HCEC 1CT (cell line): Measurements from ENCODE around the gene ZNF454.

Source experiments
- DNase-seq: peaks from one replicate; pipeline ENCODE4 v3.0.0-alpha.2; 2017

Gene ZNF454

DNA sequence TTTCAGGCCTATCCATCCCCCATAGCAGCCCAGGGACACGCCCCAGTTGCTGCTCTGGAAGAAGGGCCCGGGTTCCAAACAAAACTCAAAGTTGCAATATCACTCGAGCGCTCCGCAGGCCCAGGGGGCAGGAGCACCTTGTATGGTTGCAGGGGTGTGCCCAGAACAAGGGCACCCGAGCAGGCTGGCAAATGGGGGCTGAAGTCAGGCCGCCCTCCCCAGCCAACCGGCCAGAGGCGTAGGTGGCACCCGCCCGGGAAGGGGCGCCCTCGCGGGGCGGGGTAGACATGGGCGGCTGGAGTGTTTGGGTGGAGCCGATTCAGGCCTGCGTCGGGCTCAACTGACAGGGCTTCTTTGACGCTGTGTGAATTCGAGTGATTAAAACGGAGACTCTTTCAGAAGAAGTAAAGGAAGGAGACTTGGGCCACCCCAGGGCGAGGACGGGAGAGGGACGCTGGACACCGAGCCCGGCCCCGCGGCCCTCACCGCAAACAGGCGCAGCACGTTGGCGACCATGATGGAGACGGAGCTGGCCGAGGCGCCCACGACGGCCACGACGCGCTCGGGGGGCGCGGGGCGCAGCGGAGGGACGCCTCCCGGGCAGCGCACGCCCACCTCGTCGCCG lies 53.1 kb downstream of the ZNF454 start:
- no peak for DNase-seq

DNA sequence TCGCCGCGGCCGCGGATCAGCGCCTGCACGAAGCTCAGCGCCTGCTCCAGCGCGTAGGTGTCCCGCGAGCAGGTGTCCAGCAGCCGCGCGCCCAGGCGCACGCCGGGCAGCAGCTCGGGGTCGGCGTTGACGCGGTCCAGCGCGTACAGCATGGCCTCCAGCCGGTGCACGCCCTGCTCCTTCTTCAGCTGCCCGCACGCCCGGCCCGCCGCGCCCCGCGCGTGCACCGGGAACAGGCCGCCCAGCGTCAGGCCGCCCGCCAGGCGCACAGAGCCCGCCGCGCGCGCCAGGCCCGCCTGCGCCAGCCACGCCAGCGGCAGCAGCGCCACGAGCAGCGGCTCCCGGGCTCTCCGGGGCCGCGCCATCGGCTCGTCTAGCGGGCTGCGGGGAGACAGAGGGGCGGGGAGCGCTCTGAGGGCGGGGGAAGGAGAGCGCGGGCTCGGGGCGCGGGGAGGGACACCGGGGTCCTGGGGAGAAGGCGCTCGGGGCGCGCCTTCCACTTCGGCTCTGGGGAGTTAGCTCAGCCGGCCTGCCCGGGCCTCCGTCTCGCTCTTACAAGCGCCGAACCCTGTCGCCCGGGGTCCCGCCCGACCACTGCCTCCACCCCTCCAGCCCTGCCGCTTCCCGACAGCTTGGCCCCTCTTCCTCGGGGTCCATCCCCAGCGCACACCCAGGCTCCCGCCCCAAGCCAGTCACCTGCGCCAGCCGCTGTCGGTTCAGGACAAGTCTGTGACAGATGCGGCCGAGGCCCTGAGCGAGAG lies 53.8 kb downstream of the ZNF454 start, which contains the start of gene GRM6:
TSS of gene GRM6 (minus strand) at position 741 of the 761 bp plus-strand sequence. CDS start at position 365, 376 bp downstream.
- DNase-seq, result no peak

- DNase-seq, result no peak
These were observed 54.3 kb downstream of the ZNF454 start for GRCh38 chr5:178995341-178995690.

- DNase-seq, result no peak
These were observed 55.2 kb downstream of the ZNF454 start for GRCh38 chr5:178996156-178996555.

GRCh38 chr5:178997191-178997590 lies 56.2 kb downstream of the ZNF454 start:
- DNase-seq, result no peak

- DNase-seq, result no peak
These were observed 57.4 kb downstream of the ZNF454 start for GRCh38 chr5:178998441-178998840.

GRCh38 chr5:179006564-179006963 lies 65.6 kb downstream of the ZNF454 start:
- no peak for DNase-seq

GRCh38 chr5:179008667-179009066 lies 67.7 kb downstream of the ZNF454 start:
- no peak for DNase-seq
